K562 (cell line): ENCODE data around the gene NEB. TPM values are rescaled to one million over a fixed set of nuclear protein-coding genes. Genes with fewer than 3 reads are reported as not detected.

Source experiments
- GTF2B ChIP-seq: IDR thresholded peaks from 2 replicates; pipeline ENCODE4 v1.6.1; 2011; ENCODE audit not compliant: insufficient read length; ENCODE audit errors: extremely low read depth
- GTF2E2 ChIP-seq: fragments of 200-800 bp; sonication (Bioruptor generic); IDR thresholded peaks from 2 replicates; pipeline ENCODE4 v1.6.1; 2016; ENCODE audit warnings: missing genetic modification characterization, missing compliant biosample characterization
- ILK ChIP-seq: fragments of 450-650 bp; IDR thresholded peaks from 2 replicates; pipeline ENCODE4 v1.6.1; 2016; ENCODE audit warnings: missing genetic modification characterization, low read depth, mild to moderate bottlenecking, missing compliant biosample characterization, moderate library complexity, borderline replicate concordance
- JUNB ChIP-seq: fragments of 450-650 bp; formaldehyde crosslinking; conservative IDR thresholded peaks from 2 replicates; pipeline ENCODE4 v1.4.0; 2020; ENCODE audit warnings: mild to moderate bottlenecking
- MTA1 ChIP-seq: fragments of 450-650 bp; IDR thresholded peaks from 2 replicates; pipeline ENCODE4 v1.6.1; 2017; ENCODE audit warnings: borderline replicate concordance
- NFE2L1 ChIP-seq: fragments of 450-650 bp; IDR thresholded peaks from 2 replicates; pipeline ENCODE4 v1.6.1; 2016; ENCODE audit warnings: missing genetic modification characterization, low read depth, mild to moderate bottlenecking, missing compliant biosample characterization, moderate library complexity, borderline replicate concordance
- PRDM10 ChIP-seq: fragments of 450-650 bp; IDR thresholded peaks from 2 replicates; pipeline ENCODE4 v1.6.1; 2018; ENCODE audit not compliant: partially characterized antibody
- RB1 ChIP-seq: fragments of 450-650 bp; IDR thresholded peaks from 2 replicates; pipeline ENCODE4 v1.6.1; 2017; ENCODE audit warnings: low read depth, mild to moderate bottlenecking
- SAP30 ChIP-seq: fragments of 200-600 bp; sonication (generic); IDR thresholded peaks from 2 replicates; pipeline ENCODE4 v1.6.1; 2012; ENCODE audit warnings: borderline replicate concordance, low read depth, mild to moderate bottlenecking, moderate library complexity, low read length, control low read depth, inconsistent platforms; ENCODE audit not compliant: insufficient read depth, poor library complexity, severe bottlenecking
- ZNF197 ChIP-seq: fragments of 200-800 bp; sonication (Bioruptor generic); IDR thresholded peaks from 2 replicates; pipeline ENCODE4 v1.6.1; 2016; ENCODE audit warnings: low read depth, missing genetic modification characterization, missing compliant biosample characterization
- ZNF586 ChIP-seq: fragments of 450-650 bp; formaldehyde crosslinking; conservative IDR thresholded peaks from 2 replicates; pipeline ENCODE4 v1.4.0; 2020; ENCODE audit warnings: mild to moderate bottlenecking, moderate library complexity
- polyA plus RNA-seq, 8 experiments: library from polyadenylated mRNA; depleted of rRNA in 4 of 8; stranded (reverse) in 5 of 8; unstranded in 3 of 8; fragments of >200 nt; fragmentation: Nextera tagmentation in 2 of 8; fragmentation: Illumina TruSeq in 1 of 8; extraction: Ambion mirVana in 2 of 8; extraction: Trizol in 1 of 8; gene quantifications; 2 replicates each; pipeline versions ENCODE4 v1.2.1 to v1.2.3, GENCODE V29; 2011 to 2014; ENCODE audit warnings: inconsistent platforms in 1 of 8, missing spikeins in 1 of 8
- total RNA-seq, 7 experiments: library from RNA; depleted of rRNA in 6 of 7; stranded (reverse); fragments of >200 nt in 6 of 7; fragmentation: Illumina TruSeq in 2 of 7; extraction: Trizol in 2 of 7; gene quantifications; 2 replicates each; pipeline versions ENCODE4 v1.2.1 to v1.2.3, GENCODE V29; 2011 to 2021; ENCODE audit warnings: low replicate concordance in 1 of 7
- TF ChIP-seq, protein P1 (sequence below): fragments of 150-350 bp; conservative IDR thresholded peaks from 2 replicates; pipeline ENCODE4 v1.6.1; 2014; ENCODE audit warnings: low read length
- TF ChIP-seq, protein P2 (sequence below): fragments of 250-450 bp; sonication (Bioruptor Pico); IDR thresholded peaks from 2 replicates; pipeline ENCODE4 v1.8.0; 2021; ENCODE audit warnings: moderate library complexity, mild to moderate bottlenecking, inconsistent platforms
- TF ChIP-seq, protein P3 (sequence below): fragments of 450-650 bp; IDR thresholded peaks from 2 replicates; pipeline ENCODE4 v1.6.1; 2017; ENCODE audit warnings: antibody characterized with exemption, mild to moderate bottlenecking

Gene NEB
- total and polyA plus RNA-seq, 9 of the 15 experiments (the other 6 are each of a cell fraction or from before 2014, with no cell fraction given), result 1.7 to 3.8 (median 2.9) TPM

DNA sequence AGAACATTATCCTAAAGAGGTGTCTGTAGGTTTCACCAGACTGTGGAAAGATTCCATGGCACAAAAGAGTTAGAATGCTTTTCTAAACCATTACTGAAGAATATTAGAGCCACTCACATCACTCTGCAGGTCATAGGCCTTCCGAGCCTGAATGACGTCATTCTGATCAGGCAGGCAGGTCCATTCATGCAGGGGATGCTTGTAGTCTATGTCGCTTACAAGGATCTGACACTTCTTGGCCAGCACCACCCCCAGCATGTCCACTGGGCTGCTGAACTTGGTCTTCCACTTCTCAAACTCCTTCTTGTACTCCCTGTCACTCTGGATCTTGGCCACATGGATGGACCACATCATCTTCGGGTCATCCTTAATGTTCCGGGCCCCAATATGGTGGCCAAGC lies 120.1 kb downstream of the NEB start (continued):
- TF ChIP-seq, protein P1, sequence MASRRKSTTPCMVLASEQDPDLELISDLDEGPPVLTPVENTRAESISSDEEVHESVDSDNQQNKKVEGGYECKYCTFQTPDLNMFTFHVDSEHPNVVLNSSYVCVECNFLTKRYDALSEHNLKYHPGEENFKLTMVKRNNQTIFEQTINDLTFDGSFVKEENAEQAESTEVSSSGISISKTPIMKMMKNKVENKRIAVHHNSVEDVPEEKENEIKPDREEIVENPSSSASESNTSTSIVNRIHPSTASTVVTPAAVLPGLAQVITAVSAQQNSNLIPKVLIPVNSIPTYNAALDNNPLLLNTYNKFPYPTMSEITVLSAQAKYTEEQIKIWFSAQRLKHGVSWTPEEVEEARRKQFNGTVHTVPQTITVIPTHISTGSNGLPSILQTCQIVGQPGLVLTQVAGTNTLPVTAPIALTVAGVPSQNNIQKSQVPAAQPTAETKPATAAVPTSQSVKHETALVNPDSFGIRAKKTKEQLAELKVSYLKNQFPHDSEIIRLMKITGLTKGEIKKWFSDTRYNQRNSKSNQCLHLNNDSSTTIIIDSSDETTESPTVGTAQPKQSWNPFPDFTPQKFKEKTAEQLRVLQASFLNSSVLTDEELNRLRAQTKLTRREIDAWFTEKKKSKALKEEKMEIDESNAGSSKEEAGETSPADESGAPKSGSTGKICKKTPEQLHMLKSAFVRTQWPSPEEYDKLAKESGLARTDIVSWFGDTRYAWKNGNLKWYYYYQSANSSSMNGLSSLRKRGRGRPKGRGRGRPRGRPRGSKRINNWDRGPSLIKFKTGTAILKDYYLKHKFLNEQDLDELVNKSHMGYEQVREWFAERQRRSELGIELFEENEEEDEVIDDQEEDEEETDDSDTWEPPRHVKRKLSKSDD, result no peak
- TF ChIP-seq NFE2L1 (tag) (no peak), RB1 (no peak), GTF2B (no peak), SAP30 (no peak), ILK (no peak), MTA1 (no peak), ZNF197 (CRISPR knock-in tag) (no peak), JUNB (CRISPR knock-in tag) (0 out of 2 replicates have a peak, but pooled peaks have one; percentile 17), ZNF586 (CRISPR knock-in tag) (no peak), GTF2E2 (tag) (no peak), PRDM10 (peak; percentile 69)
- TF ChIP-seq, protein P2, sequence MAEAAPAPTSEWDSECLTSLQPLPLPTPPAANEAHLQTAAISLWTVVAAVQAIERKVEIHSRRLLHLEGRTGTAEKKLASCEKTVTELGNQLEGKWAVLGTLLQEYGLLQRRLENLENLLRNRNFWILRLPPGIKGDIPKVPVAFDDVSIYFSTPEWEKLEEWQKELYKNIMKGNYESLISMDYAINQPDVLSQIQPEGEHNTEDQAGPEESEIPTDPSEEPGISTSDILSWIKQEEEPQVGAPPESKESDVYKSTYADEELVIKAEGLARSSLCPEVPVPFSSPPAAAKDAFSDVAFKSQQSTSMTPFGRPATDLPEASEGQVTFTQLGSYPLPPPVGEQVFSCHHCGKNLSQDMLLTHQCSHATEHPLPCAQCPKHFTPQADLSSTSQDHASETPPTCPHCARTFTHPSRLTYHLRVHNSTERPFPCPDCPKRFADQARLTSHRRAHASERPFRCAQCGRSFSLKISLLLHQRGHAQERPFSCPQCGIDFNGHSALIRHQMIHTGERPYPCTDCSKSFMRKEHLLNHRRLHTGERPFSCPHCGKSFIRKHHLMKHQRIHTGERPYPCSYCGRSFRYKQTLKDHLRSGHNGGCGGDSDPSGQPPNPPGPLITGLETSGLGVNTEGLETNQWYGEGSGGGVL (CRISPR knock-in tag), result no peak
- TF ChIP-seq, protein P3, sequence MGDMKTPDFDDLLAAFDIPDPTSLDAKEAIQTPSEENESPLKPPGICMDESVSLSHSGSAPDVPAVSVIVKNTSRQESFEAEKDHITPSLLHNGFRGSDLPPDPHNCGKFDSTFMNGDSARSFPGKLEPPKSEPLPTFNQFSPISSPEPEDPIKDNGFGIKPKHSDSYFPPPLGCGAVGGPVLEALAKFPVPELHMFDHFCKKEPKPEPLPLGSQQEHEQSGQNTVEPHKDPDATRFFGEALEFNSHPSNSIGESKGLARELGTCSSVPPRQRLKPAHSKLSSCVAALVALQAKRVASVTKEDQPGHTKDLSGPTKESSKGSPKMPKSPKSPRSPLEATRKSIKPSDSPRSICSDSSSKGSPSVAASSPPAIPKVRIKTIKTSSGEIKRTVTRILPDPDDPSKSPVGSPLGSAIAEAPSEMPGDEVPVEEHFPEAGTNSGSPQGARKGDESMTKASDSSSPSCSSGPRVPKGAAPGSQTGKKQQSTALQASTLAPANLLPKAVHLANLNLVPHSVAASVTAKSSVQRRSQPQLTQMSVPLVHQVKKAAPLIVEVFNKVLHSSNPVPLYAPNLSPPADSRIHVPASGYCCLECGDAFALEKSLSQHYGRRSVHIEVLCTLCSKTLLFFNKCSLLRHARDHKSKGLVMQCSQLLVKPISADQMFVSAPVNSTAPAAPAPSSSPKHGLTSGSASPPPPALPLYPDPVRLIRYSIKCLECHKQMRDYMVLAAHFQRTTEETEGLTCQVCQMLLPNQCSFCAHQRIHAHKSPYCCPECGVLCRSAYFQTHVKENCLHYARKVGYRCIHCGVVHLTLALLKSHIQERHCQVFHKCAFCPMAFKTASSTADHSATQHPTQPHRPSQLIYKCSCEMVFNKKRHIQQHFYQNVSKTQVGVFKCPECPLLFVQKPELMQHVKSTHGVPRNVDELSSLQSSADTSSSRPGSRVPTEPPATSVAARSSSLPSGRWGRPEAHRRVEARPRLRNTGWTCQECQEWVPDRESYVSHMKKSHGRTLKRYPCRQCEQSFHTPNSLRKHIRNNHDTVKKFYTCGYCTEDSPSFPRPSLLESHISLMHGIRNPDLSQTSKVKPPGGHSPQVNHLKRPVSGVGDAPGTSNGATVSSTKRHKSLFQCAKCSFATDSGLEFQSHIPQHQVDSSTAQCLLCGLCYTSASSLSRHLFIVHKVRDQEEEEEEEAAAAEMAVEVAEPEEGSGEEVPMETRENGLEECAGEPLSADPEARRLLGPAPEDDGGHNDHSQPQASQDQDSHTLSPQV, result no peak
